ENCODE measurements around the gene TMEM203. TPM values are rescaled to one million over a fixed set of nuclear protein-coding genes. Genes with fewer than 3 reads are reported as not detected.

The TMEM203 gene
- total RNA-seq, 2 experiments from 2014 or later, result 42.9 to 58.2 TPM

DNA sequence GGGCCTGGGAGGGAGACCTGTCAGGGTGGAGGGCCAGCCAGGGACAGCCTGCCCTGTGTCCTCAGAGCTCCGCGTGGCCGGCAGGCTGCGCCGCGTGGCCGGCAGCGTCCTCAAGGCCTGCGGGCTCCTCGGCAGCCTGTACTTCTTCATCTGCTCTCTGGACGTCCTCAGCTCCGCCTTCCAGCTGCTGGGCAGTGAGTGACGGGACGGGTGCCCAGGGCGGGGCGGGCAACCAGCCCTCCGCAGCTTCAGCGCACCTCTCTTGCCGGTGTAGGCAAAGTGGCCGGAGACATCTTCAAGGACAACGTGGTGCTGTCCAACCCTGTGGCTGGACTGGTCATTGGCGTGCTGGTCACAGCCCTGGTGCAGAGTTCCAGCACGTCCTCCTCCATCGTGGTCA is 27.1 kb upstream of the TMEM203 start:
- H3K9me3 ChIP-seq (ENCODE audit: low read length), result no peaks in the 10 kb centered on the region
- intact Hi-C loops (cut with micrococcal nuclease; ENCODE audit: unreplicated experiment), result no loop called here

DNA sequence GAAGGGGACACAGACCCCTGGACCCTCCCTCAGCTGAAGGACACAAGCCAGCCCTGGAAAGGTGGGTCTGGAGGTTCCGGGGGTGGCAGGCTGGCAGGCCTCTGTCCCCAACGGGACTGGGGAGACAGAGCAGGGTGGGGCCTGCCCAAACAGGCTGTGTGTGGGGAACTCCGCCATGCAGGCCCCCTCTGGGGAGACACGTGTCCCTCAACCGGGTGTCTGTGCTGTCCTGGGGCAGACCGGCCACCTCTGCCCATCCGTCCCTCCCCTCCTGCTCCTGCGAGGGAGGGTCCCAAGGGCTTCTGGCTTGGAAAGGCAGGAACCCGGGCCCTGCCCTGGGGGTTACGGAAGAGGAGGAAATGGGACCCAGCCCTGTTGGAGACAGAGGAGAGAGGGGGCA is 26.7 kb upstream of the TMEM203 start:
- POLR2A ChIA-PET, result no interaction called here
- intact Hi-C loops (cut with micrococcal nuclease; ENCODE audit: unreplicated experiment), result no loop called here

More for the DNA sequence above, 27.1 kb upstream of the TMEM203 start:
- no peak for DNase-seq (ENCODE audit: low spot score)
- Histone ChIP-seq H3K36me3 (ENCODE audit: insufficient read depth, low read length) (no peaks in the 10 kb centered on the region), H3K79me2 (ENCODE audit: insufficient read depth, low read depth, low read length) (no peaks in the 10 kb centered on the region), H3K4me2 (ENCODE audit: low read length) (no peak overlapping the region), H4K20me1 (ENCODE audit: insufficient read depth, low read length) (no peaks in the 10 kb centered on the region), H3K4me1 (ENCODE audit: insufficient read depth, low read length, poor library complexity, severe bottlenecking) (peaks cover 32% of the 10 kb centered on the region), H2AFZ (ENCODE audit: low read length) (no peak overlapping the region), H3K27ac (ENCODE audit: low read depth, low read length, poor library complexity, severe bottlenecking) (no peak overlapping the region), H3K9me2 (ENCODE audit: insufficient read depth, low read length) (no peaks in the 10 kb centered on the region), H3K4me3 (ENCODE audit: low read depth, low read length, poor library complexity, severe bottlenecking) (no peak overlapping the region)
- TF ChIP-seq, protein P1, sequence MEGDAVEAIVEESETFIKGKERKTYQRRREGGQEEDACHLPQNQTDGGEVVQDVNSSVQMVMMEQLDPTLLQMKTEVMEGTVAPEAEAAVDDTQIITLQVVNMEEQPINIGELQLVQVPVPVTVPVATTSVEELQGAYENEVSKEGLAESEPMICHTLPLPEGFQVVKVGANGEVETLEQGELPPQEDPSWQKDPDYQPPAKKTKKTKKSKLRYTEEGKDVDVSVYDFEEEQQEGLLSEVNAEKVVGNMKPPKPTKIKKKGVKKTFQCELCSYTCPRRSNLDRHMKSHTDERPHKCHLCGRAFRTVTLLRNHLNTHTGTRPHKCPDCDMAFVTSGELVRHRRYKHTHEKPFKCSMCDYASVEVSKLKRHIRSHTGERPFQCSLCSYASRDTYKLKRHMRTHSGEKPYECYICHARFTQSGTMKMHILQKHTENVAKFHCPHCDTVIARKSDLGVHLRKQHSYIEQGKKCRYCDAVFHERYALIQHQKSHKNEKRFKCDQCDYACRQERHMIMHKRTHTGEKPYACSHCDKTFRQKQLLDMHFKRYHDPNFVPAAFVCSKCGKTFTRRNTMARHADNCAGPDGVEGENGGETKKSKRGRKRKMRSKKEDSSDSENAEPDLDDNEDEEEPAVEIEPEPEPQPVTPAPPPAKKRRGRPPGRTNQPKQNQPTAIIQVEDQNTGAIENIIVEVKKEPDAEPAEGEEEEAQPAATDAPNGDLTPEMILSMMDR (conservative IDR thresholded peaks at IDR 0.05; ENCODE audit: low read length), result no peak
- TF ChIP-seq EZH2phosphoT487 (IDR thresholded peaks at IDR 0.05; ENCODE audit: borderline replicate concordance, low read depth, low read length), result no peak
- ChIA-PET CTCF (ENCODE audit: unreplicated experiment) (no interaction called here), POLR2A (no interaction called here)
- BruUV-seq (replicated peaks), result no TSS peak

DNA sequence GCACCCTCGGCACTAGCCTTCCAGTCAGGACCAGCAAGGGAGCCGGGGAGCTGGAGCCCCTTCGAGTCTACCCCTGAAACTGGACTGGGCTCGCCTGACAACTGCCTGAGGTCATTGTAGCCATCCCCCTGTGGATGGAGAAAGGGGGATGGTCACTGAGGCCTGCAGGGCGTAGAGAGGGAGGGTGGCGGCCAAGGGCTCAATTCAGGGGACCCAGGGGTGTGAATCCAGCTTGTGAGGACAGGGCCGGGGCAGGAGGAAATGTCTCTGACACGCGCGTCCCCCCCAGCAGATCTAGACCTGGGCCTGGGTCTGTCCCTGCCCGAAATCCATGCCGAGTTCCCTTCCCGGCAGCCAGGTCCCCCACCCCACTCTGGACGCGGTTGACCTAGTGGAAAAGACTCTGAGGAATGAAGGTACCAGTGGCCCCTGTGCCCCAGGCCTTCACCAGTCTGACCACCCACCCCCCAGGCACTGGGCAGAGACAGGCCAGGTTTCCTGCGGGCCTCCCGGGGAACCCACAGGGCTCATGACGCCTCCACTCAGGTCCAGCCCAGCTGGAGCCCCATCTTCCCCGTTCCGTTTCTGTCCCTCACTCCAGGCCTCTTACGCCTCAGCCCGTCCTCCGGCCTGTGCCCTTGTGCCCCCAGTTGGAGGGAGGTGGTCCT is 26.1 kb upstream of the TMEM203 start:
- ChIA-PET CTCF (ENCODE audit: unreplicated experiment) (interaction anchor here (0.5 kb wide), 1 partner anchor 164 kb away, joined by 4 read pairs; no protein-coding TSS in a partner anchor), POLR2A (no interaction called here)
- H3K4me2 ChIP-seq (ENCODE audit: low read length), result no peak overlapping the region
- intact Hi-C loops (cut with micrococcal nuclease; ENCODE audit: unreplicated experiment), result no loop called here
- no peaks in the 10 kb centered on the region for H3K79me2 ChIP-seq (ENCODE audit: insufficient read depth, low read depth, low read length)
- no peak for DNase-seq (ENCODE audit: low spot score)
- no peaks in the 10 kb centered on the region for H3K9me2 ChIP-seq (ENCODE audit: insufficient read depth, low read length)
- TF ChIP-seq, protein P1 (conservative IDR thresholded peaks at IDR 0.05; ENCODE audit: low read length), result no peak
- no peak for TF ChIP-seq EZH2phosphoT487 (IDR thresholded peaks at IDR 0.05; ENCODE audit: borderline replicate concordance, low read depth, low read length)
- no peak overlapping the region for H3K27ac ChIP-seq (ENCODE audit: low read depth, low read length, poor library complexity, severe bottlenecking)
- no peaks in the 10 kb centered on the region for H3K36me3 ChIP-seq (ENCODE audit: insufficient read depth, low read length)
- H3K4me1 ChIP-seq (ENCODE audit: insufficient read depth, low read length, poor library complexity, severe bottlenecking), result peaks cover 25% of the 10 kb centered on the region
- no peak overlapping the region for H2AFZ ChIP-seq (ENCODE audit: low read length)
- H3K4me3 ChIP-seq (ENCODE audit: low read depth, low read length, poor library complexity, severe bottlenecking), result no peak overlapping the region
- BruUV-seq (replicated peaks), result no TSS peak
- H4K20me1 ChIP-seq (ENCODE audit: insufficient read depth, low read length), result no peaks in the 10 kb centered on the region
- no peaks in the 10 kb centered on the region for H3K9me3 ChIP-seq (ENCODE audit: low read length)

More for the DNA sequence above, 26.7 kb upstream of the TMEM203 start:
- DNase-seq (ENCODE audit: low spot score), result no peak
- CTCF ChIA-PET (ENCODE audit: unreplicated experiment), result no interaction called here
- Histone ChIP-seq H3K9me3 (ENCODE audit: low read length) (no peaks in the 10 kb centered on the region), H3K9me2 (ENCODE audit: insufficient read depth, low read length) (no peaks in the 10 kb centered on the region), H3K27ac (ENCODE audit: low read depth, low read length, poor library complexity, severe bottlenecking) (no peak overlapping the region), H3K4me2 (ENCODE audit: low read length) (no peak overlapping the region), H4K20me1 (ENCODE audit: insufficient read depth, low read length) (no peaks in the 10 kb centered on the region), H3K36me3 (ENCODE audit: insufficient read depth, low read length) (no peaks in the 10 kb centered on the region), H2AFZ (ENCODE audit: low read length) (no peak overlapping the region), H3K4me1 (ENCODE audit: insufficient read depth, low read length, poor library complexity, severe bottlenecking) (peaks cover 31% of the 10 kb centered on the region), H3K4me3 (ENCODE audit: low read depth, low read length, poor library complexity, severe bottlenecking) (no peak overlapping the region), H3K79me2 (ENCODE audit: insufficient read depth, low read depth, low read length) (no peaks in the 10 kb centered on the region)
- TF ChIP-seq, protein P1 (conservative IDR thresholded peaks at IDR 0.05; ENCODE audit: low read length), result no peak
- TF ChIP-seq EZH2phosphoT487 (IDR thresholded peaks at IDR 0.05; ENCODE audit: borderline replicate concordance, low read depth, low read length), result no peak
- BruUV-seq (replicated peaks), result no TSS peak
